HEK293 (cell line): ENCODE results near the gene VWF.

Experiments
- CTCF ChIA-PET: fragments of 350-600 bp; formaldehyde crosslinking; extraction: SDS; loops from one replicate; lab custom pipeline; 2021; ENCODE audit warnings: antibody characterized with exemption; lab: Yijun Ruan, JAX
- POLR2A ChIA-PET: fragments of 300-600 bp; formaldehyde crosslinking; extraction: SDS; loops from one replicate; lab custom pipeline; 2020; ENCODE audit warnings: antibody characterized with exemption, inconsistent platforms; lab: Yijun Ruan, JAX
- H3K27ac ChIP-seq: fragments of 200-500 bp; sonication (Bioruptor generic); 2 replicates; pipeline ENCODE4 v1.5.1; 2014; ENCODE audit warnings: low read depth, low read length, control low read depth, inconsistent platforms; ENCODE audit errors: extremely low read depth
- H3K36me3 ChIP-seq, 2 experiments: fragments of 200-500 bp in 1 of 2; sonication (Bioruptor generic) in 1 of 2; 1 replicate in 1 of 2; 2 replicates in 1 of 2; pipeline ENCODE4 v1.5.1; 2014 to 2017; ENCODE audit warnings: inconsistent platforms in 2 of 2, low read length in 2 of 2; ENCODE audit not compliant: control insufficient read depth in 2 of 2, insufficient read depth in 1 of 2
- H3K4me1 ChIP-seq: fragments of 200-500 bp; sonication (Bioruptor generic); 2 replicates; pipeline ENCODE4 v1.5.1; 2014; ENCODE audit warnings: mild to moderate bottlenecking, low read length, inconsistent platforms; ENCODE audit not compliant: control insufficient read depth, insufficient read depth
- H3K4me3 ChIP-seq: 2 replicates; pipeline ENCODE4 v1.5.1; 2011; ENCODE audit warnings: low read depth, mild to moderate bottlenecking, control low read depth, low read length, moderate library complexity
- H3K9me3 ChIP-seq: fragments of 200-500 bp; sonication (Bioruptor generic); 2 replicates; pipeline ENCODE4 v1.5.1; 2014; ENCODE audit warnings: low read depth, low read length, inconsistent platforms; ENCODE audit not compliant: control insufficient read depth, insufficient read depth
- GLIS2 ChIP-seq: fragments of 450-650 bp; formaldehyde crosslinking; IDR thresholded peaks from 2 replicates; pipeline ENCODE4 v1.5.1; 2016; ENCODE audit warnings: missing biosample characterization, missing genetic modification characterization
- HOXC10 ChIP-seq: sonication (generic); formaldehyde crosslinking; IDR thresholded peaks from 2 replicates; pipeline ENCODE4 v1.8.1; 2023; ENCODE audit warnings: mild to moderate bottlenecking, missing genetic modification reagents
- KLF16 ChIP-seq: fragments of 450-650 bp; formaldehyde crosslinking; IDR thresholded peaks from 2 replicates; pipeline ENCODE4 v1.5.1; 2017; ENCODE audit warnings: missing biosample characterization, missing genetic modification characterization
- KLF7 ChIP-seq: fragments of 450-650 bp; formaldehyde crosslinking; IDR thresholded peaks from 2 replicates; pipeline ENCODE4 v1.5.1; 2016; ENCODE audit warnings: missing biosample characterization, missing genetic modification characterization, borderline replicate concordance
- ZFP69B ChIP-seq: fragments of 450-650 bp; formaldehyde crosslinking; IDR thresholded peaks from 2 replicates; pipeline ENCODE4 v1.5.1; 2016; ENCODE audit warnings: missing biosample characterization, missing genetic modification characterization
- ZNF140 ChIP-seq: fragments of 450-650 bp; formaldehyde crosslinking; IDR thresholded peaks from 2 replicates; pipeline ENCODE4 v1.5.1; 2016; ENCODE audit warnings: missing biosample characterization, missing genetic modification characterization
- ZNF184 ChIP-seq: fragments of 450-650 bp; IDR thresholded peaks from 2 replicates; pipeline ENCODE4 v1.5.1; 2018; ENCODE audit warnings: missing biosample characterization, mild to moderate bottlenecking, missing genetic modification characterization
- ZNF274 ChIP-seq, 2 experiments: fragments of 200-500 bp in 1 of 2; fragments of 450-650 bp in 1 of 2; sonication (Bioruptor generic) in 1 of 2; formaldehyde crosslinking in 1 of 2; IDR thresholded peaks; 2 replicates each; pipeline versions ENCODE4 v1.5.1 to v1.6.1; 2014 to 2016; ENCODE audit warnings: borderline replicate concordance in 1 of 2, inconsistent platforms in 1 of 2, low read length in 1 of 2, missing biosample characterization in 1 of 2, missing genetic modification characterization in 1 of 2
- ZNF311 ChIP-seq: fragments of 450-650 bp; formaldehyde crosslinking; IDR thresholded peaks from 2 replicates; pipeline ENCODE4 v1.5.1; 2017; ENCODE audit warnings: missing biosample characterization, missing genetic modification characterization, borderline replicate concordance
- ZNF488 ChIP-seq: fragments of 450-650 bp; formaldehyde crosslinking; IDR thresholded peaks from 2 replicates; pipeline ENCODE4 v1.5.1; 2016; ENCODE audit warnings: missing biosample characterization, missing genetic modification characterization
- ZNF623 ChIP-seq: fragments of 450-650 bp; formaldehyde crosslinking; IDR thresholded peaks from 2 replicates; pipeline ENCODE4 v1.5.1; 2016; ENCODE audit warnings: missing biosample characterization, missing genetic modification characterization
- ZNF626 ChIP-seq: fragments of 450-650 bp; sonication (Bioruptor Pico); formaldehyde crosslinking; IDR thresholded peaks from 2 replicates; pipeline ENCODE4 v1.5.1; 2018; ENCODE audit warnings: missing biosample characterization, missing genetic modification characterization, inconsistent platforms
- ZNF658 ChIP-seq: fragments of 450-650 bp; formaldehyde crosslinking; IDR thresholded peaks from 2 replicates; pipeline ENCODE4; 2016; ENCODE audit warnings: missing biosample characterization, missing genetic modification characterization
- ZNF707 ChIP-seq: fragments of 450-650 bp; formaldehyde crosslinking; IDR thresholded peaks from 2 replicates; pipeline ENCODE4 v1.5.1; 2016; ENCODE audit warnings: missing biosample characterization, missing genetic modification characterization
- ZNF777 ChIP-seq: fragments of 450-650 bp; formaldehyde crosslinking; IDR thresholded peaks from 2 replicates; pipeline ENCODE4 v1.5.1; 2017; ENCODE audit warnings: missing biosample characterization, missing genetic modification characterization, borderline replicate concordance
- ZSCAN4 ChIP-seq: fragments of 450-650 bp; formaldehyde crosslinking; IDR thresholded peaks from 2 replicates; pipeline ENCODE4 v1.5.1; 2017; ENCODE audit warnings: missing biosample characterization, missing genetic modification characterization
- TF ChIP-seq, protein P1 (sequence below): fragments of 450-650 bp; formaldehyde crosslinking; conservative IDR thresholded peaks from 2 replicates; pipeline ENCODE4 v1.5.1; 2016; ENCODE audit warnings: low read depth, missing biosample characterization, missing genetic modification characterization
- TF ChIP-seq, protein P2 (sequence below): fragments of 450-650 bp; formaldehyde crosslinking; IDR thresholded peaks from 2 replicates; pipeline ENCODE4 v1.5.1; 2016; ENCODE audit warnings: missing biosample characterization, missing genetic modification characterization

The VWF gene

GRCh38 chr12:6165395-6165794 lies 40.9 kb upstream of the VWF start:
- H3K36me3 ChIP-seq: no peaks in the 10 kb centered on the region
- no peak overlapping the region for H3K27ac ChIP-seq
- no peaks in the 10 kb centered on the region for H3K9me3 ChIP-seq
- TF ChIP-seq ZNF488 (tag by site-specific recombination): no peak
- TF ChIP-seq, protein P1, sequence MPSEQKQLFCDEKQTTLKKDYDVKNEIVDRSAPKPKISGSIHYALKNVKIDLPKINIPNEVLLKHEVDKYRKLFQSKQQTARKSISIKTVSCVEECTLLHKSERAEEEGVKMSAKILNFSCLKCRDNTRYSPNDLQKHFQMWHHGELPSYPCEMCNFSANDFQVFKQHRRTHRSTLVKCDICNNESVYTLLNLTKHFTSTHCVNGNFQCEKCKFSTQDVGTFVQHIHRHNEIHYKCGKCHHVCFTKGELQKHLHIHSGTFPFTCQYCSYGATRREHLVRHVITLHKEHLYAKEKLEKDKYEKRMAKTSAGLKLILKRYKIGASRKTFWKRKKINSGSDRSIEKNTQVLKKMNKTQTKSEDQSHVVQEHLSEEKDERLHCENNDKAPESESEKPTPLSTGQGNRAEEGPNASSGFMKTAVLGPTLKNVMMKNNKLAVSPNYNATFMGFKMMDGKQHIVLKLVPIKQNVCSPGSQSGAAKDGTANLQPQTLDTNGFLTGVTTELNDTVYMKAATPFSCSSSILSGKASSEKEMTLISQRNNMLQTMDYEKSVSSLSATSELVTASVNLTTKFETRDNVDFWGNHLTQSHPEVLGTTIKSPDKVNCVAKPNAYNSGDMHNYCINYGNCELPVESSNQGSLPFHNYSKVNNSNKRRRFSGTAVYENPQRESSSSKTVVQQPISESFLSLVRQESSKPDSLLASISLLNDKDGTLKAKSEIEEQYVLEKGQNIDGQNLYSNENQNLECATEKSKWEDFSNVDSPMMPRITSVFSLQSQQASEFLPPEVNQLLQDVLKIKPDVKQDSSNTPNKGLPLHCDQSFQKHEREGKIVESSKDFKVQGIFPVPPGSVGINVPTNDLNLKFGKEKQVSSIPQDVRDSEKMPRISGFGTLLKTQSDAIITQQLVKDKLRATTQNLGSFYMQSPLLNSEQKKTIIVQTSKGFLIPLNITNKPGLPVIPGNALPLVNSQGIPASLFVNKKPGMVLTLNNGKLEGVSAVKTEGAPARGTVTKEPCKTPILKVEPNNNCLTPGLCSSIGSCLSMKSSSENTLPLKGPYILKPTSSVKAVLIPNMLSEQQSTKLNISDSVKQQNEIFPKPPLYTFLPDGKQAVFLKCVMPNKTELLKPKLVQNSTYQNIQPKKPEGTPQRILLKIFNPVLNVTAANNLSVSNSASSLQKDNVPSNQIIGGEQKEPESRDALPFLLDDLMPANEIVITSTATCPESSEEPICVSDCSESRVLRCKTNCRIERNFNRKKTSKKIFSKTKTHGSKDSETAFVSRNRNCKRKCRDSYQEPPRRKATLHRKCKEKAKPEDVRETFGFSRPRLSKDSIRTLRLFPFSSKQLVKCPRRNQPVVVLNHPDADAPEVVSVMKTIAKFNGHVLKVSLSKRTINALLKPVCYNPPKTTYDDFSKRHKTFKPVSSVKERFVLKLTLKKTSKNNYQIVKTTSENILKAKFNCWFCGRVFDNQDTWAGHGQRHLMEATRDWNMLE (tag by site-specific recombination): no peak
- TF ChIP-seq ZFP69B (tag by site-specific recombination): no peak
- no peak for TF ChIP-seq ZNF311
- TF ChIP-seq ZNF707 (tag by site-specific recombination): no peak
- TF ChIP-seq KLF7: no peak
- no peak for TF ChIP-seq KLF16 (tag by site-specific recombination)
- TF ChIP-seq ZNF777: no peak
- no peak for TF ChIP-seq GLIS2
- TF ChIP-seq ZNF140 (tag by site-specific recombination): no peak
- no peak for TF ChIP-seq ZNF623 (tag by site-specific recombination)
- TF ChIP-seq, protein P2, sequence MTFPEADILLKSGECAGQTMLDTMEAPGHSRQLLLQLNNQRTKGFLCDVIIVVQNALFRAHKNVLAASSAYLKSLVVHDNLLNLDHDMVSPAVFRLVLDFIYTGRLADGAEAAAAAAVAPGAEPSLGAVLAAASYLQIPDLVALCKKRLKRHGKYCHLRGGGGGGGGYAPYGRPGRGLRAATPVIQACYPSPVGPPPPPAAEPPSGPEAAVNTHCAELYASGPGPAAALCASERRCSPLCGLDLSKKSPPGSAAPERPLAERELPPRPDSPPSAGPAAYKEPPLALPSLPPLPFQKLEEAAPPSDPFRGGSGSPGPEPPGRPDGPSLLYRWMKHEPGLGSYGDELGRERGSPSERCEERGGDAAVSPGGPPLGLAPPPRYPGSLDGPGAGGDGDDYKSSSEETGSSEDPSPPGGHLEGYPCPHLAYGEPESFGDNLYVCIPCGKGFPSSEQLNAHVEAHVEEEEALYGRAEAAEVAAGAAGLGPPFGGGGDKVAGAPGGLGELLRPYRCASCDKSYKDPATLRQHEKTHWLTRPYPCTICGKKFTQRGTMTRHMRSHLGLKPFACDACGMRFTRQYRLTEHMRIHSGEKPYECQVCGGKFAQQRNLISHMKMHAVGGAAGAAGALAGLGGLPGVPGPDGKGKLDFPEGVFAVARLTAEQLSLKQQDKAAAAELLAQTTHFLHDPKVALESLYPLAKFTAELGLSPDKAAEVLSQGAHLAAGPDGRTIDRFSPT (tag by site-specific recombination): no peak
- no peak for TF ChIP-seq ZSCAN4 (tag by site-specific recombination)
- TF ChIP-seq ZNF626 (tag by site-specific recombination): no peak
- TF ChIP-seq ZNF658 (tag by site-specific recombination): no peak
- no peak for TF ChIP-seq ZNF274 (IDR thresholded peaks at IDR 0.05; ENCODE audit: low read length)
- TF ChIP-seq ZNF274 (tag by site-specific recombination; IDR thresholded peaks at IDR 0.05; ENCODE audit: borderline replicate concordance): no peak
- TF ChIP-seq ZNF184 (tag by site-specific recombination): no peak
- TF ChIP-seq HOXC10 (CRISPR knock-in tag): no peak
- H3K4me1 ChIP-seq: no peaks in the 10 kb centered on the region
- ChIA-PET CTCF (interaction anchor here (0.6 kb wide), 1 partner anchor 9 kb away, joined by 3 read pairs; no protein-coding TSS in a partner anchor), POLR2A (no interaction called here)
- no peak overlapping the region for H3K4me3 ChIP-seq
